ENCODE results near the gene PBX3. TPM values are rescaled to one million over a fixed set of nuclear protein-coding genes. Genes with fewer than 3 reads are reported as not detected.

PBX3 gene
- 10 to 100 TPM; 24.3 to 28.0 TPM for total RNA-seq

DNA sequence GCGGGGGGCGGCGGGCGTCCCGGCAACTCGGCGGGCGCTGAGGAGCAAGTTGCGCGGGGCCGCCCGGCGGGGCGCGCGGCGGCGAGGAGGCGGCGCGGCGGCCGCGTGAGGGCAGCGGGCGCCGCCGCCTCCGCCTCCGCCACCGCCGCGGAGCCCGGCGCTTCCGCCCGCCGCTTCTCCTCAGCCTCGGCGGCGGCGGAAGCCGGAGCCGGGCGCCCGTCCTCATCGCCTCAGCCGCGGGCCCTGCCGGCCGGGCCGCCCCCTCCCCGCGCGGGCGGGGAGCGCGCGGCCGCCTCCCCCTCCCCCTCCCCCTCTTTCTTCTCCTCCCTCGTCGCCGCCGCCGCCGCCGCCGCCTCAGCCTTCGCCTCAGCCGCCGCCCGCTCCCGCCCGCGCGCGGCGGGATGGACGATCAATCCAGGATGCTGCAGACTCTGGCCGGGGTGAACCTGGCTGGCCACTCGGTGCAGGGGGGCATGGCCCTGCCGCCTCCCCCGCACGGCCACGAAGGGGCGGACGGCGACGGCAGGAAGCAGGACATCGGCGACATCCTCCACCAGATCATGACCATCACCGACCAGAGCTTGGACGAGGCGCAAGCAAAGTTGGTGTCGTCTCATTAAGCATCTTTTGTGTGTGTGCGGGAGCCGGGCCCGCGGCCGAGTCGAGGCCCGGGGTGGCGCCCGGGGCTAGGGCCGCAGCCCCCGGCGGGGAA is at the start of gene PBX3:
Gene PBX3, plus strand, starts transcription at position 321 of the 712 bp plus-strand sequence.
- peaks cover 11% of the 10 kb centered on the region for H3K36me3 Mint-ChIP-seq
- peak within 1 kb of the TSS; percentile 91 for H3K27ac Mint-ChIP-seq
- DNase-seq (peak; percentile 71), ATAC-seq (ENCODE audit: low read depth) (peak; percentile 9)
- H3K4me3 Mint-ChIP-seq, result peak within 1 kb of the TSS; percentile 91
- H3K4me1 Mint-ChIP-seq, result peaks cover 28% of the 10 kb centered on the region
- H3K9me3 Mint-ChIP-seq, result no peaks in the 10 kb centered on the region
- POLR2A ChIA-PET, result interaction anchor here (1.0 kb wide), 1 partner anchor 75 kb away, joined by 4 read pairs; no protein-coding TSS in a partner anchor
- H3K27me3 Mint-ChIP-seq, result peaks cover 25% of the 10 kb centered on the region

DNA sequence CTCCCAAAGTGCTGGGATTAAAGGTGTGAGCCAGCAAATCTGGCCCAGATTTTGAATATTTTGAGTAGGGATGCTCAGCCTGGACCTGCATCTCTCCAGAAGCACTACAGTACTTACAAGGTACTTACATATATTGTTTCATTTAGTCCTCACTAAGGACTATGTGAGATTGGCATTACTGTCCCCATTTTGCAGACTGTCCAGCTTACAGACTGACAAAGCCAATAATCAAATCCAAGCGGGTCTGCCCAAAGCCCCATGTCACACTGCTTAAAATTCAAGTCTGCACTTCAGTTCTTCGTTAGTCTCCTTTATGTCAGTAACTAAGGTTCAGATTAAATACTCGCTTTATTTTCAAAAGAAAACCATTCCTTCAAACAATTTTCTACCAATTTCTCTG is 47.3 kb upstream of the PBX3 start:
- ATAC-seq (ENCODE audit: low read depth) (no peak), DNase-seq (no peak)
- Mint-ChIP-seq H3K36me3 (peaks cover 15% of the 10 kb centered on the region), H3K9me3 (no peaks in the 10 kb centered on the region), H3K27me3 (no peaks in the 10 kb centered on the region), H3K4me1 (peaks cover 23% of the 10 kb centered on the region), H3K4me3 (no peak overlapping the region), H3K27ac (no peak overlapping the region)
- POLR2A ChIA-PET, result no interaction called here

GRCh38 chr9:125700791-125701190 is 46.4 kb upstream of the PBX3 start:
- Mint-ChIP-seq H3K27me3 (no peaks in the 10 kb centered on the region), H3K4me3 (no peak overlapping the region), H3K9me3 (no peaks in the 10 kb centered on the region), H3K36me3 (peaks cover 15% of the 10 kb centered on the region), H3K4me1 (peaks cover 30% of the 10 kb centered on the region), H3K27ac (no peak overlapping the region)
- no peak for ATAC-seq (ENCODE audit: low read depth)
- DNase-seq, result no peak
- POLR2A ChIA-PET, result no interaction called here

- POLR2A ChIA-PET, result no interaction called here
- H3K27ac Mint-ChIP-seq, result no peak overlapping the region
- ATAC-seq (ENCODE audit: low read depth) (no peak), DNase-seq (no peak)
- H3K27me3 Mint-ChIP-seq, result no peaks in the 10 kb centered on the region
- peaks cover 34% of the 10 kb centered on the region for H3K4me1 Mint-ChIP-seq
- H3K4me3 Mint-ChIP-seq, result no peak overlapping the region
- no peaks in the 10 kb centered on the region for H3K9me3 Mint-ChIP-seq
- H3K36me3 Mint-ChIP-seq, result peaks cover 15% of the 10 kb centered on the region
Measured at GRCh38 chr9:125701351-125701750, 45.8 kb upstream of the PBX3 start.

DNA sequence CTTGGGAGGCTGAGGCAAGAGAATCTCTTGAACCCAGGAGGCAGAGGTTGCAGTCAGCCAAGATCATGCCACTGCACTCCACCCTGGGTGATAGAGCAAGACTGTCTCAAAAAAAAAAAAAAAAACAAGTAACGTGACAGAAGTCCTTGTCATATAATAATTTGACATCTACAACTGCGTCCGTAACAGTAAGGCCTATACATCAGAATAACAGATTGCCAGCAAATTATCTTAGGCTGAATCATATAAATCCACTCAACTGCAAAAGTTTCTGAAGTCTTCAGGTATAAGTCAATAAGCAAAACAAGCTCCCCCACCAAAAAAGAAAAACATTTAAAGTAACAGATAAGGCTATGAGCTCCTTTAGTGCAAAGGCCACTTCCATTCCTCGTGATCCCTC is 43.5 kb upstream of the PBX3 start:
- Mint-ChIP-seq H3K36me3 (peaks cover 11% of the 10 kb centered on the region), H3K27me3 (no peaks in the 10 kb centered on the region), H3K27ac (no peak overlapping the region), H3K9me3 (no peaks in the 10 kb centered on the region), H3K4me1 (peaks cover 35% of the 10 kb centered on the region), H3K4me3 (no peak overlapping the region)
- POLR2A ChIA-PET, result no interaction called here
- DNase-seq, result no peak
- no peak for ATAC-seq (ENCODE audit: low read depth)

DNA sequence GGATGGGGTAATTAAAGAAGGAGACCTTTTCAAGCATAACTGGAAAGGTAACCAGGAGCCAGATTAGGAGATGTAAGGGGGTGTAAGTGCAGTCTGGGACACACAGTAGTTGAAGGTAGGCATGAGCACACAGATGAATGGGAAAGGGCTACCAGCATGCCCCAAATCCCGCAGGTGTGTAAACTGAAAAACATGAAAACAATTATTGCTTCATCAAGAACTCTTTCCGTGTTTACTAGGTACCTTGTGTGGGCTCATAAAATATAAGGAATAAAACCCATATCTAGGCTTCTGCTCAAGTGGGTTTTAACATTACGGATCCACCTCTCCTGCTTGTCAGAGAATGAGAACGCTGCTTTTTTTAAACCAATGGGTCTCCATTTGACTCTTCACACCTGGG is 41.3 kb upstream of the PBX3 start:
- Mint-ChIP-seq H3K4me3 (peak overlapping the region; percentile 88), H3K9me3 (no peaks in the 10 kb centered on the region), H3K4me1 (peaks cover 30% of the 10 kb centered on the region), H3K27me3 (no peaks in the 10 kb centered on the region), H3K27ac (no peak overlapping the region), H3K36me3 (peaks cover 10% of the 10 kb centered on the region)
- POLR2A ChIA-PET, result interaction anchor here (0.8 to 1.5 kb wide), 3 partner anchors 59 to 193 kb away, joined by 3 to 6 read pairs (median 3); no protein-coding TSS in a partner anchor
- no peak for ATAC-seq (ENCODE audit: low read depth)
- DNase-seq, result no peak

DNA sequence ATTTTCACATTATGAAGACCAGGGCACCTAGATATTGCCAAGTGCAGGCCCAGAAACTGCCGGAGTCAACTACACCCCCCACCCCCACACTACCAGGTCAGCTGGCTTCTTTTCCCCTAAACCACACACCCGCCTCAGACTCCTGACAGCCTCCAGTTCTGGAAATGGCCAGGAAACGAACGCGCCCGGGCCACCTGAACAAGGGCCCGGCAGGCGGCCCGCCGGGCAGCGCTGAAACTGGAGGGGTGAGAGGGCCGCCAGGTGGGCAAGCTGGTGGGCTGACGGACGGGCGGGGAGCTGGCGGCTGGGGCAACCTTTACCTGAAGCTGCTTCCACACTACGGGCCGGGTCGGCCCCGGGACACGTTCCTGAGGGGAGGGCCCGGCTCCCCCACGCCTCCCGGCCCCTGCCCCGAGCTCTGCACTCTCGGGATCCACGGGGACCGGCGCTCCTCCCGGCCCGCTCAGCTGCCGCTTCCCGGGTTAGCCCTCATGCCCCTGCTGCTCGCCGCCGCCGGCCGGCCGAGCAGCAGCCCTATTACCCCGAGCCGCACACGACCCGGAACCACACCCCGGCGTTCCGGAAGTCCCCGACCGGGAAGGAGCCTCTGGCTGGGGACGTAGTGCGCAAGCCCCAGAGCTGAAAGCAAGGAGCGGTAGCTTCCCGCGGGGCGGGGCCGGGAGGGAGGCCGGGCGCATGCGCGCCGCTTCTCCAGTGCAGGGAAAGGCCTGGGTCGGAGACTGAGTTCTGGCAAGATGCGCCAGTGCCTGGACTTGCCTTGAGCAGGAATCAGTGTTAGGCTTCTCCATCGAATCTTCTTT is 40.3 kb upstream of the PBX3 start, which contains the start of gene MAPKAP1:
Gene MAPKAP1, minus strand, starts transcription at position 558 of the 821 bp plus-strand sequence. CDS start 34,634 bp downstream, outside the sequence.
- DNase-seq, result peak; percentile 91
- ATAC-seq (ENCODE audit: low read depth), result peak; percentile 99
- POLR2A ChIA-PET, result interaction anchor here (0.6 to 1.6 kb wide), 13 partner anchors 35 to 910 kb away, joined by 3 to 6 read pairs (median 4); no protein-coding TSS in a partner anchor
- Mint-ChIP-seq H3K9me3 (no peaks in the 10 kb centered on the region), H3K36me3 (peaks cover 10% of the 10 kb centered on the region), H3K27ac (peak within 1 kb of the TSS; percentile 70), H3K4me1 (peaks cover 25% of the 10 kb centered on the region), H3K27me3 (no peaks in the 10 kb centered on the region), H3K4me3 (peak within 1 kb of the TSS; percentile 88)

GRCh38 chr9:125707472-125707804 is 39.7 kb upstream of the PBX3 start:
- ATAC-seq (ENCODE audit: low read depth) (no peak), DNase-seq (no peak)
- no peaks in the 10 kb centered on the region for H3K9me3 Mint-ChIP-seq
- POLR2A ChIA-PET, result interaction anchor here (0.8 to 1.6 kb wide), 10 partner anchors 36 to 911 kb away, joined by 3 to 6 read pairs (median 4); no protein-coding TSS in a partner anchor
- peak overlapping the region; percentile 88 for H3K4me3 Mint-ChIP-seq
- peaks cover 10% of the 10 kb centered on the region for H3K36me3 Mint-ChIP-seq
- no peaks in the 10 kb centered on the region for H3K27me3 Mint-ChIP-seq
- H3K27ac Mint-ChIP-seq, result peak overlapping the region; percentile 50
- H3K4me1 Mint-ChIP-seq, result peaks cover 24% of the 10 kb centered on the region

GRCh38 chr9:125726456-125727132 is 20.6 kb upstream of the PBX3 start:
- Mint-ChIP-seq H3K9me3 (no peaks in the 10 kb centered on the region), H3K27me3 (peaks cover 17% of the 10 kb centered on the region), H3K4me3 (no peak overlapping the region), H3K27ac (no peak overlapping the region), H3K36me3 (no peaks in the 10 kb centered on the region), H3K4me1 (no peaks in the 10 kb centered on the region)
- ATAC-seq (ENCODE audit: low read depth) (no peak), DNase-seq (no peak)
- POLR2A ChIA-PET, result no interaction called here

GRCh38 chr9:125730168-125730567 is 17.0 kb upstream of the PBX3 start:
- Mint-ChIP-seq H3K27me3 (peaks cover 25% of the 10 kb centered on the region), H3K36me3 (no peaks in the 10 kb centered on the region), H3K4me3 (no peak overlapping the region), H3K4me1 (no peaks in the 10 kb centered on the region), H3K27ac (no peak overlapping the region), H3K9me3 (no peaks in the 10 kb centered on the region)
- POLR2A ChIA-PET, result no interaction called here
- ATAC-seq (ENCODE audit: low read depth), result no peak
- DNase-seq, result no peak

DNA sequence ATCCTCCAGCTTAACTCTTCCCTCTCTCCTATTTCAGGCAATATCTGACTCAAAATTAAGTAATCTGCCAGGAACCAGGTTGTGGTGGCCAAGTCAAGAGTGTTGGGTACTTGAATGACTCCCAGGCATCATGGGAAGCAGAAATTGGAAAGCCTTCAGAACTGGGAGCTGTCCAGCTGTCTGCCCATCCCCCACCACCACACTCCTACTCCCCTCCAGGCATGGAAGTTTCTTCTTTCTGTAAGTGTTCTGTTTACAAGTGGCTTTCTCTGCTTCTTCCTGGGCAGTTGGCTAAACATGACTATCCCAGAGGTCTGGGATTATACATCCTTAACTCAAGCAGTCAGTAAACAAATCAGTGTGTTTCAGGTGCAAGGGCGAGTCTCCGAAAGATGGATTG is 14.6 kb upstream of the PBX3 start:
- ATAC-seq (ENCODE audit: low read depth), result no peak
- no peak overlapping the region for H3K27ac Mint-ChIP-seq
- H3K36me3 Mint-ChIP-seq, result no peaks in the 10 kb centered on the region
- no peak for DNase-seq
- POLR2A ChIA-PET, result no interaction called here
- H3K4me1 Mint-ChIP-seq, result no peaks in the 10 kb centered on the region
- no peak overlapping the region for H3K4me3 Mint-ChIP-seq
- H3K27me3 Mint-ChIP-seq, result peaks cover 25% of the 10 kb centered on the region
- H3K9me3 Mint-ChIP-seq, result no peaks in the 10 kb centered on the region

- H3K4me1 Mint-ChIP-seq, result no peaks in the 10 kb centered on the region
- no peak for DNase-seq
- H3K9me3 Mint-ChIP-seq, result no peaks in the 10 kb centered on the region
- no peak overlapping the region for H3K4me3 Mint-ChIP-seq
- no peaks in the 10 kb centered on the region for H3K36me3 Mint-ChIP-seq
- no peak for ATAC-seq (ENCODE audit: low read depth)
- POLR2A ChIA-PET, result no interaction called here
- H3K27me3 Mint-ChIP-seq, result peaks cover 18% of the 10 kb centered on the region
- no peak overlapping the region for H3K27ac Mint-ChIP-seq
Measured at GRCh38 chr9:125739436-125739835, 7.7 kb upstream of the PBX3 start.

DNA sequence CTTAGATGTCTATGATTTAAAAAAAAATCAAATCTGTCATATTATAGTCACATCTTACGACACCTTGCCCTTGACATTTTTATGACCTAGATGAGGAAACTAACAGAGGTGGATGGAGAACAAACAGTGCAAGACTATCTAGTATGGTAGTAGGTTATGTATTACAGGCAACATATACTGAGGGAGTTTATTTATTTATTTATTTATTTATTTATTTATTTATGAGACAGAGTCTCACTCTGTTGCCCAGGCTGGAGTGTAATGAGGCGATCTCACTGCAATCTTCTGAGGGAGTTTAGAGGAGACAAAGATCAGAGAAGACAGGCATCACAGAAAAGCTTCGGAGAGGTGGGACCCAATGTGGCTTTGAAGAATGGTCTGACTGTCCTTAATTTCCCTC is 4.5 kb upstream of the PBX3 start:
- Mint-ChIP-seq H3K9me3 (no peaks in the 10 kb centered on the region), H3K4me1 (peaks cover 11% of the 10 kb centered on the region), H3K27ac (no peak overlapping the region), H3K4me3 (no peak overlapping the region), H3K27me3 (peaks cover 28% of the 10 kb centered on the region), H3K36me3 (no peaks in the 10 kb centered on the region)
- DNase-seq (no peak), ATAC-seq (ENCODE audit: low read depth) (no peak)
- POLR2A ChIA-PET, result no interaction called here

All from activated naive CD8-positive, alpha-beta T cell treated with anti-CD3 and anti-CD28 coated beads, Interleukin-2, amount 10 ng/mL, durations not matched to agents 7 days and 5 days (primary cell).